Measurements from ENCODE around the gene PIK3R5. TPM values are rescaled to one million over a fixed set of nuclear protein-coding genes. Genes with fewer than 3 reads are reported as not detected.

PIK3R5 gene
- total and polyA plus RNA-seq, 5 donors, result 2.0 to 5.2 (median 4.9) TPM

GRCh38 chr17:8904686-8905085 lies 60.8 kb downstream of the PIK3R5 start:
- Histone ChIP-seq H3K4me3 (ENCODE audit: low read length) (no peak overlapping the region), H3K9me3 (ENCODE audit: control insufficient read depth, low read length) (no peaks in the 10 kb centered on the region), H3K27ac (ENCODE audit: low read length) (no peak overlapping the region), H3K4me1 (ENCODE audit: control insufficient read depth, insufficient read depth, low read length) (no peaks in the 10 kb centered on the region), H3K27me3 (ENCODE audit: control insufficient read depth, insufficient read depth) (no peaks in the 10 kb centered on the region)
- no peak for ATAC-seq
- 89% methylated on average over 5 of the region's 5 CpGs for WGBS
- no peak for DNase-seq
- intact Hi-C loops (cut with DNase I), result no loop called here

- Histone ChIP-seq H3K4me1 (ENCODE audit: control insufficient read depth, insufficient read depth, low read length) (no peaks in the 10 kb centered on the region), H3K4me3 (ENCODE audit: low read length) (no peak overlapping the region), H3K9me3 (ENCODE audit: control insufficient read depth, low read length) (no peaks in the 10 kb centered on the region), H3K27me3 (ENCODE audit: control insufficient read depth, insufficient read depth) (no peaks in the 10 kb centered on the region), H3K27ac (ENCODE audit: low read length) (no peak overlapping the region)
- intact Hi-C loops (cut with DNase I), result no loop called here
- ATAC-seq (no peak), DNase-seq (no peak)
- 67% methylated on average over 2 of the region's 2 CpGs for WGBS
Observed at GRCh38 chr17:8904201-8904600, 61.3 kb downstream of the PIK3R5 start.

GRCh38 chr17:8900626-8901585 lies 64.6 kb downstream of the PIK3R5 start:
- Histone ChIP-seq H3K27me3 (ENCODE audit: control insufficient read depth, insufficient read depth) (no peaks in the 10 kb centered on the region), H3K27ac (ENCODE audit: low read length) (no peak overlapping the region), H3K4me1 (ENCODE audit: control insufficient read depth, insufficient read depth, low read length) (no peaks in the 10 kb centered on the region), H3K4me3 (ENCODE audit: low read length) (no peak overlapping the region), H3K9me3 (ENCODE audit: control insufficient read depth, low read length) (no peaks in the 10 kb centered on the region)
- WGBS, result 48% methylated on average over 15 of the region's 15 CpGs
- no peak for DNase-seq
- intact Hi-C loops (cut with DNase I), result no loop called here
- ATAC-seq, result no peak

GRCh38 chr17:8900207-8900606 lies 65.3 kb downstream of the PIK3R5 start:
- ATAC-seq, result no peak
- 64% methylated on average over 6 of the region's 6 CpGs for WGBS
- intact Hi-C loops (cut with DNase I), result no loop called here

GRCh38 chr17:8898636-8899035 lies 66.9 kb downstream of the PIK3R5 start:
- H3K27me3 ChIP-seq (ENCODE audit: control insufficient read depth, insufficient read depth), result no peaks in the 10 kb centered on the region
- intact Hi-C loops (cut with DNase I), result loop anchor here in 2 of 4 donors (10.0 kb wide), 1 partner anchor 94 kb away; no protein-coding TSS in a partner anchor
- no peak overlapping the region for H3K27ac ChIP-seq (ENCODE audit: low read length)

More at GRCh38 chr17:8900207-8900606, 65.3 kb downstream of the PIK3R5 start:
- Histone ChIP-seq H3K27ac (ENCODE audit: low read length) (no peak overlapping the region), H3K4me3 (ENCODE audit: low read length) (no peak overlapping the region), H3K4me1 (ENCODE audit: control insufficient read depth, insufficient read depth, low read length) (no peaks in the 10 kb centered on the region), H3K9me3 (ENCODE audit: control insufficient read depth, low read length) (no peaks in the 10 kb centered on the region), H3K27me3 (ENCODE audit: control insufficient read depth, insufficient read depth) (no peaks in the 10 kb centered on the region)
- DNase-seq, result no peak

GRCh38 chr17:8898126-8898525 lies 67.4 kb downstream of the PIK3R5 start:
- H3K27me3 ChIP-seq (ENCODE audit: control insufficient read depth, insufficient read depth), result no peaks in the 10 kb centered on the region
- WGBS, result 67% methylated on average over 2 of the region's 2 CpGs
- intact Hi-C loops (cut with DNase I), result loop anchor here in 2 of 4 donors (10.0 kb wide), 1 partner anchor 93 kb away; no protein-coding TSS in a partner anchor

More at GRCh38 chr17:8898636-8899035, 66.9 kb downstream of the PIK3R5 start:
- 86% methylated on average over 6 of the region's 6 CpGs for WGBS
- Histone ChIP-seq H3K4me1 (ENCODE audit: control insufficient read depth, insufficient read depth, low read length) (no peaks in the 10 kb centered on the region), H3K4me3 (ENCODE audit: low read length) (no peak overlapping the region), H3K9me3 (ENCODE audit: control insufficient read depth, low read length) (no peaks in the 10 kb centered on the region)
- ATAC-seq (no peak), DNase-seq (no peak)

GRCh38 chr17:8896641-8897635 lies 68.6 kb downstream of the PIK3R5 start:
- WGBS, result 78% methylated on average over 12 of the region's 12 CpGs
- H3K9me3 ChIP-seq (ENCODE audit: control insufficient read depth, low read length), result no peaks in the 10 kb centered on the region
- H3K4me3 ChIP-seq (ENCODE audit: low read length), result no peak overlapping the region
- no peaks in the 10 kb centered on the region for H3K4me1 ChIP-seq (ENCODE audit: control insufficient read depth, insufficient read depth, low read length)
- no peak overlapping the region for H3K27ac ChIP-seq (ENCODE audit: low read length)
- no peak for ATAC-seq
- H3K27me3 ChIP-seq (ENCODE audit: control insufficient read depth, insufficient read depth), result no peaks in the 10 kb centered on the region
- DNase-seq, result no peak
- intact Hi-C loops (cut with DNase I), result loop anchor here in 2 of 4 donors (10.0 kb wide), 1 partner anchor 92 kb away; no protein-coding TSS in a partner anchor

More at GRCh38 chr17:8898126-8898525, 67.4 kb downstream of the PIK3R5 start:
- Histone ChIP-seq H3K4me3 (ENCODE audit: low read length) (no peak overlapping the region), H3K9me3 (ENCODE audit: control insufficient read depth, low read length) (no peaks in the 10 kb centered on the region), H3K4me1 (ENCODE audit: control insufficient read depth, insufficient read depth, low read length) (no peaks in the 10 kb centered on the region), H3K27ac (ENCODE audit: low read length) (no peak overlapping the region)
- no peak for DNase-seq
- no peak for ATAC-seq

- WGBS, result 85% methylated on average over 3 of the region's 3 CpGs
- no peak overlapping the region for H3K4me3 ChIP-seq (ENCODE audit: low read length)
- DNase-seq (no peak), ATAC-seq (no peak)
- no peak overlapping the region for H3K27ac ChIP-seq (ENCODE audit: low read length)
- intact Hi-C loops (cut with DNase I), result loop anchor here in 2 of 4 donors (10.0 kb wide), 1 partner anchor 91 kb away; no protein-coding TSS in a partner anchor
- H3K9me3 ChIP-seq (ENCODE audit: control insufficient read depth, low read length), result no peaks in the 10 kb centered on the region
- H3K4me1 ChIP-seq (ENCODE audit: control insufficient read depth, insufficient read depth, low read length), result no peaks in the 10 kb centered on the region
- H3K27me3 ChIP-seq (ENCODE audit: control insufficient read depth, insufficient read depth), result no peaks in the 10 kb centered on the region
Observed at GRCh38 chr17:8896087-8896486, 69.4 kb downstream of the PIK3R5 start.

GRCh38 chr17:8894673-8895578 lies 70.6 kb downstream of the PIK3R5 start:
- 41% methylated on average over 24 of the region's 24 CpGs for WGBS
- Histone ChIP-seq H3K9me3 (ENCODE audit: control insufficient read depth, low read length) (no peaks in the 10 kb centered on the region), H3K27ac (ENCODE audit: low read length) (no peak overlapping the region), H3K4me1 (ENCODE audit: control insufficient read depth, insufficient read depth, low read length) (no peaks in the 10 kb centered on the region), H3K4me3 (ENCODE audit: low read length) (peak overlapping the region; percentile 5), H3K27me3 (ENCODE audit: control insufficient read depth, insufficient read depth) (no peaks in the 10 kb centered on the region)
- intact Hi-C loops (cut with DNase I), result loop anchor here in 2 of 4 donors (10.0 kb wide), 1 partner anchor 90 kb away; no protein-coding TSS in a partner anchor
- DNase-seq, result peak in 2 of 3 donors; percentile 46 to 77
- peak; percentile 72 to 83 for ATAC-seq
